Caco-2 (cell line): Measurements from ENCODE around the gene NWD2. TPM values are rescaled to one million over a fixed set of nuclear protein-coding genes. Genes with fewer than 3 reads are reported as not detected.

Experiments
- BruUV-seq: library from RNA; stranded (reverse); fragments of 400-500 nt; replicated peaks from 2 replicates; lab custom pipeline; 2021; lab: Mats Ljungman, UMichigan
- CTCF ChIA-PET: fragments of 300-600 bp; sonication (Branson Sonifier 250); formaldehyde crosslinking; loops from one replicate; lab custom pipeline; 2022; ENCODE audit warnings: antibody characterized with exemption; lab: Charles Lee
- POLR2A ChIA-PET: fragments of 300-600 bp; sonication (Branson Sonifier 250); formaldehyde crosslinking; loops from one replicate; lab custom pipeline; 2022; ENCODE audit warnings: antibody characterized with exemption; lab: Charles Lee
- DNase-seq, 2 experiments: peaks; one replicate each; pipeline versions ENCODE4 v3.0.0 to v3.0.0-alpha.2; 2020 to 2022
- H3K27me3 ChIP-seq: replicated peaks from 2 replicates; pipeline ENCODE4 v1.6.0; 2011; ENCODE audit warnings: low read length; ENCODE audit not compliant: control insufficient read depth, insufficient read depth
- H3K36me3 ChIP-seq: 2 replicates; pipeline ENCODE4 v1.5.1; 2011; ENCODE audit warnings: low read length; ENCODE audit not compliant: control insufficient read depth, insufficient read depth
- H3K4me1 ChIP-seq: fragments of 250-450 bp; sonication (Bioruptor Pico); 2 replicates; pipeline ENCODE4 v1.5.1; 2020; ENCODE audit warnings: mild to moderate bottlenecking
- H3K4me3 ChIP-seq: 2 replicates; pipeline ENCODE4 v1.5.1; 2011; ENCODE audit warnings: low read depth, mild to moderate bottlenecking, control low read depth, low read length
- H3K9me3 ChIP-seq: fragments of 250-450 bp; sonication (Bioruptor Pico); 2 replicates; pipeline ENCODE4 v1.5.1; 2020; ENCODE audit warnings: mild to moderate bottlenecking, moderate library complexity
- H3K27ac Mint-ChIP-seq: one replicate; pipeline ENCODE4 v1.8.0; 2022; ENCODE audit warnings: mixed read lengths; ENCODE audit not compliant: unreplicated experiment
- H3K27me3 Mint-ChIP-seq: one replicate; pipeline ENCODE4 v1.8.0; 2022; ENCODE audit warnings: mixed read lengths; ENCODE audit not compliant: insufficient read depth, unreplicated experiment
- H3K36me3 Mint-ChIP-seq: one replicate; pipeline ENCODE4 v1.8.0; 2022; ENCODE audit warnings: mild to moderate bottlenecking, mixed read lengths; ENCODE audit not compliant: insufficient read depth, unreplicated experiment
- H3K4me1 Mint-ChIP-seq: one replicate; pipeline ENCODE4 v1.8.0; 2022; ENCODE audit warnings: low read depth, mixed read lengths; ENCODE audit not compliant: unreplicated experiment
- H3K4me3 Mint-ChIP-seq: one replicate; pipeline ENCODE4 v1.8.0; 2022; ENCODE audit warnings: mild to moderate bottlenecking, moderate library complexity, mixed read lengths; ENCODE audit not compliant: unreplicated experiment
- H3K9me3 Mint-ChIP-seq: one replicate; pipeline ENCODE4 v1.8.0; 2022; ENCODE audit warnings: mixed read lengths; ENCODE audit not compliant: unreplicated experiment
- intact Hi-C: fragments of 100-400 bp; cut with micrococcal nuclease; formaldehyde crosslinking; loops from one replicate; pipeline ENCODE4 v1.10.0; 2022; ENCODE audit not compliant: unreplicated experiment
- total RNA-seq: library from RNA; stranded (reverse); gene quantifications from 2 replicates; pipeline ENCODE4 v1.2.3, GENCODE V29; 2022
- TF ChIP-seq, protein P1 (sequence below), 2 experiments: fragments of 200-600 bp in 1 of 2; IDR thresholded peaks; 1 replicate in 1 of 2; 2 replicates in 1 of 2; pipeline versions ENCODE4 v1.5.1 to v1.8.0; 2011 to 2022; ENCODE audit warnings: antibody characterized with exemption in 1 of 2, control low read depth in 1 of 2, inconsistent platforms in 1 of 2, low read depth in 1 of 2, low read length in 1 of 2, mild to moderate bottlenecking in 1 of 2, moderate library complexity in 1 of 2; ENCODE audit not compliant: insufficient read depth in 1 of 2, severe bottlenecking in 1 of 2, unreplicated experiment in 1 of 2

Gene NWD2
- total RNA-seq, 1 experiment from 2014 or later, result not detected

DNA sequence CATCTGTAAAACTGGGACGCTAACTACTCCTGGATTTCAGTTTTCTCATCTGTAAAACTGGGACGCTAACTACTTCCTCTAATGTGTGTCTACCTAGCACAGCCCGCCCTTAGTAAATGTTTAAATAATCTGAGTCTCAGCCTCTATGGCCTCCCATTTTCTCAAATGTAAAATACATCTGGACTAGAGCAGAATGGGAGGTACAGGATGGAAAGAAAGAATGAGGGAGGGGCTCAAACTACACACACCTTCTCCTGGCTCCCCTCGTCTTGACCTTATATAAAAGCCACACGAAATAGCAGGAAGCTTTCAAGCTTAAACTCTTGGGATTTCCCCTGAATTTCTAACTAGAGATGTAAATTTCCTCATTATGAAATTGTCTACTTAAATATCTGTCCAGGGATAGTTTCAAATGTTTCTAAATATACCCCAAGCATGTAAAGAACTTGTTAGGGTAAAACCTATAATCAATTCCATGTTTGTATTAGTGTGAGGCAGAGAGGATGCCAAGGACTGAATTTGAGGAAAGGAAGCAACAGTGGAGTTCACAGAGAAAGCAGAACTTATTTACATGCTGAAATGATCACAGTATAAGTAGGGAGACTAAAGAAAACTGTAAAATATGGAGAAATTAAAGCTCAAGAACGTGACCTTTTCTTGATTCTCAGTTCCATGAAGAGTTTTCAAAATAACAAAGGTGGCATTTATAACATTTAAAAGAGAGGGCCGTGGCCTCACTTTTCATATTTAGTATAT is 220.0 kb downstream of the NWD2 start:
- no peaks in the 10 kb centered on the region for H3K27me3 ChIP-seq
- Mint-ChIP-seq H3K27me3 (no peaks in the 10 kb centered on the region), H3K9me3 (no peaks in the 10 kb centered on the region), H3K27ac (no peak overlapping the region), H3K4me3 (no peak overlapping the region), H3K36me3 (peaks cover 6% of the 10 kb centered on the region), H3K4me1 (peaks cover 33% of the 10 kb centered on the region)
- intact Hi-C loops, result no loop called here
- CTCF ChIA-PET, result interaction anchor here (0.7 kb wide), 1 partner anchor 12 kb away, joined by 3 read pairs; no protein-coding TSS in a partner anchor
- no peak for DNase-seq
- no peaks in the 10 kb centered on the region for H3K9me3 ChIP-seq
- no peaks in the 10 kb centered on the region; the same call in 1 of the 2 replicates for H3K36me3 ChIP-seq
- TF ChIP-seq, protein P1, sequence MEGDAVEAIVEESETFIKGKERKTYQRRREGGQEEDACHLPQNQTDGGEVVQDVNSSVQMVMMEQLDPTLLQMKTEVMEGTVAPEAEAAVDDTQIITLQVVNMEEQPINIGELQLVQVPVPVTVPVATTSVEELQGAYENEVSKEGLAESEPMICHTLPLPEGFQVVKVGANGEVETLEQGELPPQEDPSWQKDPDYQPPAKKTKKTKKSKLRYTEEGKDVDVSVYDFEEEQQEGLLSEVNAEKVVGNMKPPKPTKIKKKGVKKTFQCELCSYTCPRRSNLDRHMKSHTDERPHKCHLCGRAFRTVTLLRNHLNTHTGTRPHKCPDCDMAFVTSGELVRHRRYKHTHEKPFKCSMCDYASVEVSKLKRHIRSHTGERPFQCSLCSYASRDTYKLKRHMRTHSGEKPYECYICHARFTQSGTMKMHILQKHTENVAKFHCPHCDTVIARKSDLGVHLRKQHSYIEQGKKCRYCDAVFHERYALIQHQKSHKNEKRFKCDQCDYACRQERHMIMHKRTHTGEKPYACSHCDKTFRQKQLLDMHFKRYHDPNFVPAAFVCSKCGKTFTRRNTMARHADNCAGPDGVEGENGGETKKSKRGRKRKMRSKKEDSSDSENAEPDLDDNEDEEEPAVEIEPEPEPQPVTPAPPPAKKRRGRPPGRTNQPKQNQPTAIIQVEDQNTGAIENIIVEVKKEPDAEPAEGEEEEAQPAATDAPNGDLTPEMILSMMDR (IDR thresholded peaks at IDR 0.05; ENCODE audit: insufficient read depth in 1 of 2, low read depth in 1 of 2, low read length in 1 of 2, severe bottlenecking in 1 of 2, unreplicated experiment in 1 of 2), result no peak
- POLR2A ChIA-PET, result no interaction called here
- no peak overlapping the region for H3K4me3 ChIP-seq
- H3K4me1 ChIP-seq, result peaks cover 46% of the 10 kb centered on the region
- no TSS peak for BruUV-seq

DNA sequence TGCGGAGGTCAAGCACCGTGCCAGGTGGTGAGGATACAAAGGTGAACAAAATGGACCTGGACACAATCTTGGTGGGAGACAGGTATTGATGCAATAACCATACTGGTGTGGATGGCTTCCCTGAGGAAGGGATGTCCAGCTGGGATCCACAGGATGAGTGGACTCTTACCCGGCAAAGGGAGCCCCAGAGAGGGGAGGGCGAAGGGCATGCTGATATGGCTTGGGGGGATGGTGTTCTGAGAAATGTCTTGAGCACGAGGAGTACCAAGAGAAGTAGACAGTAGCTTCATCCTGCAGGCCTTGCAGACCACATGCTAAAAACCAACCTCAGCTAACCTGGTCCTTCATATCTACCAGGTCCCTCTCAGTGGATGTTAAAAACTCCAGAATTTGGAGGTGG is 220.8 kb downstream of the NWD2 start:
- Histone ChIP-seq H3K27me3 (no peaks in the 10 kb centered on the region), H3K36me3 (no peaks in the 10 kb centered on the region), H3K4me1 (peaks cover 54% of the 10 kb centered on the region), H3K9me3 (no peaks in the 10 kb centered on the region), H3K4me3 (no peak overlapping the region)
- Mint-ChIP-seq H3K4me1 (peaks cover 37% of the 10 kb centered on the region), H3K9me3 (no peaks in the 10 kb centered on the region), H3K27ac (no peak overlapping the region), H3K4me3 (no peak overlapping the region), H3K27me3 (no peaks in the 10 kb centered on the region), H3K36me3 (peaks cover 6% of the 10 kb centered on the region)
- no TSS peak for BruUV-seq
- DNase-seq, result peak in 1 of 2 experiments; percentile 50
- intact Hi-C loops, result no loop called here
- TF ChIP-seq, protein P1 (IDR thresholded peaks at IDR 0.05; ENCODE audit: insufficient read depth in 1 of 2, low read depth in 1 of 2, low read length in 1 of 2, severe bottlenecking in 1 of 2, unreplicated experiment in 1 of 2), result no peak
- POLR2A ChIA-PET, result no interaction called here
- CTCF ChIA-PET, result no interaction called here

DNA sequence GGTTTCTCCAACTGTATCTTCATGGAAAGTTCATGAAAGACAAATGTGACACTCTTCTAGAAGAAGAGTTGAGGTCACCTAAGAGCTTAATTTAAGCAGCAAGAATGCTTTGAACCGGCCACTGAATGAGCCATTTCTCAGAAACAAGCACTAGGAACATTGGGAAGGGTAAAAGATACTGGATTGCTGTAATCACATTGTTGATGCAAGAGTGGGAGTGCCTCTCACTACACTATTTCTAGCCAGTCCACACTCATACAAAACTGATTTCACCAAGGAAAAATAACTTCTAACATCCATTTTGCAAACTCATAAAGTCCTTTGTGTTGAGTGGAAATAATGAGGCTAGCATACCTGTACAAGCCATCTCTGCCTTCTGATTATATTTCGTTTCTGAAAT is 221.3 kb downstream of the NWD2 start:
- no peak overlapping the region for H3K4me3 Mint-ChIP-seq
- Histone ChIP-seq H3K9me3 (no peaks in the 10 kb centered on the region), H3K27me3 (no peaks in the 10 kb centered on the region), H3K4me1 (peaks cover 59% of the 10 kb centered on the region), H3K36me3 (no peaks in the 10 kb centered on the region), H3K4me3 (no peak overlapping the region)
- H3K36me3 Mint-ChIP-seq, result peaks cover 6% of the 10 kb centered on the region
- ChIA-PET POLR2A (no interaction called here), CTCF (no interaction called here)
- no peak for DNase-seq
- H3K27ac Mint-ChIP-seq, result no peak overlapping the region
- peaks cover 37% of the 10 kb centered on the region for H3K4me1 Mint-ChIP-seq
- H3K9me3 Mint-ChIP-seq, result no peaks in the 10 kb centered on the region
- BruUV-seq, result no TSS peak
- no peaks in the 10 kb centered on the region for H3K27me3 Mint-ChIP-seq
- intact Hi-C loops, result no loop called here
- TF ChIP-seq, protein P1 (IDR thresholded peaks at IDR 0.05; ENCODE audit: insufficient read depth in 1 of 2, low read depth in 1 of 2, low read length in 1 of 2, severe bottlenecking in 1 of 2, unreplicated experiment in 1 of 2), result no peak
